SJSA1 (cell line): ENCODE data around the gene TRIM2. TPM values are rescaled to one million over a fixed set of nuclear protein-coding genes. Genes with fewer than 3 reads are reported as not detected.

Source experiments
- DNase-seq, 2 experiments: peaks; one replicate each; pipeline ENCODE4 v3.0.0-alpha.2; 2015 to 2020; ENCODE audit warnings: low spot score in 2 of 2, low read depth in 1 of 2
- H3K27ac ChIP-seq: fragments of 250-450 bp; sonication (Bioruptor Pico); 2 replicates; pipeline ENCODE4 v1.5.1; 2020; ENCODE audit warnings: mild to moderate bottlenecking, moderate library complexity
- H3K27me3 ChIP-seq: fragments of 250-450 bp; sonication (Bioruptor Pico); replicated peaks from 2 replicates; pipeline ENCODE4 v1.5.1; 2020; ENCODE audit warnings: mild to moderate bottlenecking, moderate library complexity
- H3K36me3 ChIP-seq: fragments of 250-450 bp; sonication (Bioruptor Pico); 2 replicates; pipeline ENCODE4 v1.5.1; 2020; ENCODE audit warnings: mild to moderate bottlenecking
- H3K4me1 ChIP-seq: fragments of 250-450 bp; sonication (Bioruptor Pico); replicated peaks from 2 replicates; pipeline ENCODE4 v1.6.1; 2021; ENCODE audit warnings: mild to moderate bottlenecking
- H3K4me3 ChIP-seq: fragments of 250-450 bp; sonication (Bioruptor Pico); 2 replicates; pipeline ENCODE4 v1.5.1; 2020; ENCODE audit warnings: mild to moderate bottlenecking
- H3K9me3 ChIP-seq: fragments of 250-450 bp; sonication (Bioruptor Pico); replicated peaks from 2 replicates; pipeline ENCODE4 v1.5.1; 2020; ENCODE audit warnings: mild to moderate bottlenecking
- total RNA-seq: library from RNA; depleted of rRNA; stranded (reverse); fragments of >200 nt; shearing (Covaris generic); gene quantifications from 2 replicates; pipeline ENCODE4 v1.2.3, GENCODE V29; 2014

The TRIM2 gene
- total RNA-seq, 1 experiment from 2014 or later = 22.4 TPM

GRCh38 chr4:153327247-153327646 is 123.0 kb downstream of the TRIM2 start:
- H3K27ac ChIP-seq = no peak overlapping the region
- H3K36me3 ChIP-seq = no peaks in the 10 kb centered on the region
- peaks cover 11% of the 10 kb centered on the region for H3K4me1 ChIP-seq
- no peak overlapping the region for H3K4me3 ChIP-seq
- no peaks in the 10 kb centered on the region for H3K9me3 ChIP-seq
- H3K27me3 ChIP-seq = no peaks in the 10 kb centered on the region
- DNase-seq = no peak

- no peak overlapping the region for H3K4me3 ChIP-seq
- H3K27ac ChIP-seq = no peak overlapping the region
- peaks cover 7% of the 10 kb centered on the region for H3K4me1 ChIP-seq
- no peaks in the 10 kb centered on the region for H3K27me3 ChIP-seq
- H3K36me3 ChIP-seq = no peaks in the 10 kb centered on the region
- no peaks in the 10 kb centered on the region for H3K9me3 ChIP-seq
- DNase-seq = no peak
These were observed 128.7 kb downstream of the TRIM2 start for GRCh38 chr4:153332936-153333335.

DNA sequence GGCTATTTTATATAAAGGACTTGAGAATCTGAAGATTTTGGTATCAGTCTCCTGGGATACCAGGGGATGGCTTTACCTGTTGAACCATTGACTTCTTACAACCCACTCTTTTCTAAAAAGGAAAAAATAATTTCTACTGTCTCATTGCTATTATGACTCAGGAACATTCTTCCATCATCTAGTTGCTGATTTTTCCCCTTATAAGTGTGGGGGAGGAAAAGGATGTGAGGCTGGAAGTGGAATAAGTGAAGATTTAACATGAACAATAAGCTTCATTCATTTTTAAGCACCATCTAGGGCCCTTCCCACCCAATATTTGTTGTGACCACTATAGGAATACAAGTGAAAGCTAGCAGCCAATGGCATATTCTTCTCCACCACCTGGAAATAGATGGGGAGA is 129.6 kb downstream of the TRIM2 start:
- no peaks in the 10 kb centered on the region for H3K27me3 ChIP-seq
- no peaks in the 10 kb centered on the region for H3K9me3 ChIP-seq
- H3K4me3 ChIP-seq = no peak overlapping the region
- no peak for DNase-seq
- H3K36me3 ChIP-seq = no peaks in the 10 kb centered on the region
- H3K4me1 ChIP-seq = peaks cover 7% of the 10 kb centered on the region
- no peak overlapping the region for H3K27ac ChIP-seq

- no peaks in the 10 kb centered on the region for H3K9me3 ChIP-seq
- no peak overlapping the region for H3K4me3 ChIP-seq
- no peaks in the 10 kb centered on the region for H3K27me3 ChIP-seq
- DNase-seq = peak in 1 of 2 experiments; percentile 33
- peak overlapping the region; percentile 44 for H3K27ac ChIP-seq
- H3K4me1 ChIP-seq = peaks cover 7% of the 10 kb centered on the region
- no peaks in the 10 kb centered on the region for H3K36me3 ChIP-seq
These were observed 131.4 kb downstream of the TRIM2 start for GRCh38 chr4:153335665-153336064.

DNA sequence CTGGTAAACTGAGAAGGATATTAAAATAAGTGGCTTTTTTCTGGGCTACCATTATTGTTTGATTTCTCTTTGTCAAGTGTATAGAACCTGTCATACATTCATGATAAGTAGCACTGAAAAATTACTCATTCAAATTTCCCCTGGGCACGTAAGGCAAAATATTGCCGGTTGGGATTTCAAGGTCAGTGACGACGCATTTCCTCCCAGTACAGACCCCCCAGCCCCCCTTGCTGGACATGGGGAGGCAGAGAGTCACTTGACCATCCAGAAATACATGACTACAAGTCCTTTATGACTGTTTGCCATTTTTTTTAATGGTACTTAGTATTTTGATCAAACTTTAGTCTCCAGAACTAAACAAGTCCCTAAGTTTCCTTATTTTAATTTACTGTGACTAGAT is 133.4 kb downstream of the TRIM2 start:
- no peaks in the 10 kb centered on the region for H3K9me3 ChIP-seq
- no peaks in the 10 kb centered on the region for H3K27me3 ChIP-seq
- H3K4me3 ChIP-seq = no peak overlapping the region
- DNase-seq = no peak
- peaks cover 20% of the 10 kb centered on the region for H3K4me1 ChIP-seq
- H3K27ac ChIP-seq = no peak overlapping the region
- H3K36me3 ChIP-seq = no peaks in the 10 kb centered on the region

- H3K27ac ChIP-seq = peak overlapping the region; percentile 21; the same call in 1 of the 2 replicates
- H3K9me3 ChIP-seq = no peaks in the 10 kb centered on the region
- peak in 1 of 2 experiments; percentile 48 for DNase-seq
These were observed 137.4 kb downstream of the TRIM2 start for GRCh38 chr4:153341575-153342090.

DNA sequence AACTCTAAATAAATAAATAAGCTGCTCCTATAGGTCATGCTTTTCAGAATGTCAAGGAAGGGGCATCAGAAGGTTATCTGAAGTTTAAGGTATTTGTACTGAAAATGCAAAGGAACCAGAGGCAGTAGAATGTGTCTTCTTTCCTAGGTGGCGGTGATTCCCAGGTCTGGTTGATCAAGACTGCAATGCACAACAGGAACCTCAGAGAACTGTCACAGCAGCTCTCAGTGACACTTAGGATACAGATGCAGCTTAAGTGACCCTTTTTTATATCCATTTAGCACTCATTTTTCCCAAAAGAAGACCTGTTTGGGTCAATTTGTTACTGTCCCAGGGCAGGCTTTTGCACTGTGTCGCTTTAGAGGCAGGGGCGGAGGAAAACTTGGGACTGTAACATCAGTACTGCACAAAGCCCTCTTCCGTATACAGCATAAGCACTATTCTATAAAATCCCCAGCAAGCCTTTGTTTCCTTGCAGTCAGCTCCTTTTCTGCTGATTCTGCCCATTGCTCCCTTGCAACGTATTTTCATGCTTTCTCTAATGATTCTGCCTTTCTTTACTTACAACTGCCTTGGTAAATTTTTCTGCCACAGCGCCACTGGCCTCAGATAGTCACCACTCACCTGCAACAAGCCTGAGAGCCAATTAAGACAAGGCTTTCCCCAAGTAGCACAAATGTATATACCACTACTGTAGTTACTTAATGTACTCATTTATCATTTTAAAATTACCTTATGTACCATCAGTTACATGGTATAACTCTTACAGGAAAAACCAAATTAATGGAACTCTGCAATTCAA is 138.7 kb downstream of the TRIM2 start:
- Histone ChIP-seq H3K36me3 (peaks cover 3% of the 10 kb centered on the region; the same call in 1 of the 2 replicates), H3K9me3 (no peaks in the 10 kb centered on the region), H3K4me3 (no peak overlapping the region), H3K27ac (no peak overlapping the region), H3K27me3 (no peaks in the 10 kb centered on the region), H3K4me1 (peaks cover 40% of the 10 kb centered on the region)
- DNase-seq = no peak

More at GRCh38 chr4:153341575-153342090, 137.4 kb downstream of the TRIM2 start:
- Histone ChIP-seq H3K4me3 (no peak overlapping the region), H3K4me1 (peaks cover 27% of the 10 kb centered on the region), H3K36me3 (peaks cover 3% of the 10 kb centered on the region; the same call in 1 of the 2 replicates), H3K27me3 (no peaks in the 10 kb centered on the region)

- Histone ChIP-seq H3K36me3 (peaks cover 3% of the 10 kb centered on the region; the same call in 1 of the 2 replicates), H3K27me3 (no peaks in the 10 kb centered on the region), H3K4me3 (peak within 1 kb of the TSS; percentile 81), H3K9me3 (no peaks in the 10 kb centered on the region), H3K4me1 (peaks cover 54% of the 10 kb centered on the region), H3K27ac (peak within 1 kb of the TSS; percentile 93)
- peak; percentile 91 to 92 for DNase-seq
These were observed 140.1 kb downstream of the TRIM2 start, which contains the start of gene MND1 for GRCh38 chr4:153344131-153345011. TSS of gene MND1 (plus strand) at chr4:153344688. CDS start at chr4:153344738, 50 bp downstream.

DNA sequence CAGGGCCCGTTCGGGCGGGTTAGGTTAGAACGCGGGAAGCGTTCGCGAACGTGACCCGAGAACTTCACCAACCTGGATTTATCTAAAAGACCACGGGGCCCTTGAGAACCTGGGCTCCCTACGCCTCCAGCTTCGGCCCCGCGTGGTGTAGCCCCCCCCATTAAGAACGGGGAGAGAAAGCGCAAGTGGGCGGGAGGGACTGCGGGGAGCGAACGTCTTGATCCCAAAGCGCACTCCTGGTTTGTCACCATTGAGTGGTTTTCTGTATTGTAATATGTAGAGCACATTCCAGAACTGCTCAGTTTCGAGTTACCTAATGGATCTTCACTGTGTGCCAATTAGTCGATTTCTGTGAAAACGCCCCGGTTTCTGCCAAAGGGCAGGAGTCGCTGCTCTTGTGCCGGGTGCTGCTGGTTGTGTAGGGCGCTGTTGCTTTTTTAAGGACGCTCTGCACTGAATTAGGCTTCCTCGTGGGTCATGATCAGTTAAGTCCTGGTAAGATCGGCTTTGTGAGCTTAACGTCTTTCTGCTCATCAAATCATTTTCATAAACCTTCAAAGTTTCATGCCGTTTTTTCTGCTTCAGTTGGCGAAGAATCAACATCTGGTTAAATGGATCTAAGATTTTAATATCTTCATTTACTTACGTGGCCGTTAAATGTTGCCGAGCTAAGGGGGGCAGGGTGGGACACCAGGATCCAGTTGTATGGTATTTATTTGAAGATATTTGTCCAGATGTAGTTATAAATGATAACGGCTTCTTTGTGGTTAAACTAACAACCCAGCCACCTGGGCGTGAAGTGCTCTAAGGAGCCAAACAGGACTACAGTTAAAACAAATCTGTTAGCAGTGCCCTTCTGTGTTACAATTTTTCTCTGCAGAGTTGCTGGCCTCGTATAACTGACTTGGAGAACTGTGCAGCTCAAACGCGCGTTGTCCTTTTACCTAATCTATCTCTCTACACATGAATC is 141.1 kb downstream of the TRIM2 start:
- DNase-seq = peak; percentile 69 to 85
- Histone ChIP-seq H3K36me3 (peaks cover 4% of the 10 kb centered on the region), H3K4me1 (peaks cover 60% of the 10 kb centered on the region), H3K4me3 (peak overlapping the region; percentile 81), H3K27ac (peak overlapping the region; percentile 93), H3K27me3 (no peaks in the 10 kb centered on the region), H3K9me3 (no peaks in the 10 kb centered on the region)

DNA sequence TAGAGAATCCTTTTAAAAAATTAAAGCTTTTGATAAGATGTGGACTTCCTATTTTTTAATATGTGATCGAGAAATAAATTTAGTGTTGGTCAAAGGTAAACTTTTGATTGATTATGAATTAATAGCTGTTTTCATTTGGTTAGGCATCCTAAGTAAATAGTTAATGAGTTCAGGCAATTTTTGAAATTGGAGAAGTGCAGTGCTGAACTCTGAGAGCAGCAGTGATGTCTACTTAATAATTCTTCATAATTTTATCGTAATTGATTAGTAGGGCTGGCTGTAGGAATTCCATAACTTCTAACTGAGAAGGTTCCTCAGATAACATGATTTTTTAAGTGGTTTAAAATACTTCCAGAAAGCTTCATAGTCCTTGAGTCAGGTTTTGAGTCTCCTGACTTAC is 141.8 kb downstream of the TRIM2 start:
- Histone ChIP-seq H3K4me3 (peak overlapping the region; percentile 81), H3K27ac (peak overlapping the region; percentile 93), H3K36me3 (peaks cover 8% of the 10 kb centered on the region), H3K4me1 (peaks cover 60% of the 10 kb centered on the region), H3K27me3 (no peaks in the 10 kb centered on the region), H3K9me3 (no peaks in the 10 kb centered on the region)
- DNase-seq = no peak

DNA sequence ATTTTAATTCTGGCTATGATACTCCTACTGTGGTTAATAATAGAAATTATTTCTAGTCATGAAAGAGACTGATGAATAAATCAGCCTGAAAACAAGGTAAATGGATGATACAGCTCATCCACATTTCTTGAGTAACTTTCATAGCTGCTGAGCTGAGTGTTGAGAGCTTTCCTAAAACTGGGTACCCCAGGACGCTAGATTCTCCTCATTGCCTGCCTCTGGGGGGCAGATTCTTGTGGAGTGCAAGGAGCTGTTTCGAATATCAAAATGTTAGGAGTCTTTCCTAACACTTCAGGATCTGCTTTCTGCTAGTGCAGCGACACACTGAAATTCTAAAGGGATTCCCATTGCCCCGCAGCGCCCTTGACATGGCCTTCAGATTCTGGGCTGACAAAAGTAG is 142.3 kb downstream of the TRIM2 start:
- Histone ChIP-seq H3K36me3 (peaks cover 11% of the 10 kb centered on the region), H3K27ac (no peak overlapping the region), H3K9me3 (no peaks in the 10 kb centered on the region), H3K4me3 (no peak overlapping the region), H3K27me3 (no peaks in the 10 kb centered on the region), H3K4me1 (peaks cover 57% of the 10 kb centered on the region)
- no peak for DNase-seq

DNA sequence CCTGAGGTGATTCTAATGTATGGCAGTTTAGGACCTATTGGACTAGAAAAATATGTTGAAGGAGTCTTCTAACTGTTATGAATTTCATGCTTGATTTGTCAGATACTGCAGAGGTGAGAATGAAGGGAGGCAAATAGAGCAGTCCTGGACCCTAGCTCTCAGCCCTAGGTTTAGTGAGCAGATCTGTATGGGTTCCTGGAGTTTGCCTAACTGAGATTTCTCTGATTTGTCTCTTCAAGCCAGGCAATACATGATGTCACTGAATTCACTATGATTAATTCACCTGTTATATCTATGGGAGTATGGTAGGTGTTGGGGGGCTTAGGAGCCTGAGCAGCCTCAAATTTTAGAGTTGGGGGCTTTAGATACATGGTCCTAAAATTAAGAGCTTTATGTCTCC is 142.9 kb downstream of the TRIM2 start:
- Histone ChIP-seq H3K36me3 (peaks cover 14% of the 10 kb centered on the region), H3K4me1 (peaks cover 51% of the 10 kb centered on the region), H3K4me3 (no peak overlapping the region), H3K27me3 (no peaks in the 10 kb centered on the region), H3K9me3 (no peaks in the 10 kb centered on the region), H3K27ac (peak overlapping the region; percentile 31; the same call in 1 of the 2 replicates)
- DNase-seq = no peak

DNA sequence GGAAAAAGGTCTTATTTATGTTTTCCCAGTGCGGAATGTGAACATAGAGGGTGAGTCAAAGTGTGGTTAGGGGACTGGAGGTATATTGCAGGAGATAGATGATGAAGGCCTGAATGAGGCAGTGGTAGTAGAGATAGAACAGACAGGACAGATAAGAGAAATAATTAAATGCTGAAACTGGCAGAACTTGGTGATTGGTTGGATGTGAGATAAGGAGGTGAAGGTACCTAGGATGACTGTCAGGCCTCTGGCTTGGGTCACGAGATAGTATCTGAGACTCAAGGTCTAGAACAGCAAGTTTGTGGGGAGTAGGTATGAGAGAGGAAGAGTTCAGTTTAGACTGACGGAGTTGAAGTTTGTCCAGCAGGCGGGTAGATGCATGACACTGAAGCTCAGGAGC is 143.8 kb downstream of the TRIM2 start:
- H3K27me3 ChIP-seq = no peaks in the 10 kb centered on the region
- peak in 1 of 2 experiments; percentile 52 for DNase-seq
- no peaks in the 10 kb centered on the region for H3K9me3 ChIP-seq

More for the DNA sequence above, 143.8 kb downstream of the TRIM2 start:
- Histone ChIP-seq H3K4me1 (peaks cover 47% of the 10 kb centered on the region), H3K36me3 (peaks cover 17% of the 10 kb centered on the region), H3K27ac (peak overlapping the region; percentile 31; the same call in 1 of the 2 replicates), H3K4me3 (no peak overlapping the region)
